Measurements from ENCODE around the gene COL3A1.

Gene COL3A1

GRCh38 chr2:189018631-189019030 is 44.5 kb downstream of the COL3A1 start:
- DNase-seq: no peak

- DNase-seq: no peak
Observed at GRCh38 chr2:189020179-189020578, 46.0 kb downstream of the COL3A1 start.

GRCh38 chr2:189022053-189022481 is 47.9 kb downstream of the COL3A1 start:
- no peak for DNase-seq

- DNase-seq: no peak
Observed at GRCh38 chr2:189022492-189022891, 48.3 kb downstream of the COL3A1 start.

- DNase-seq: no peak
Observed at GRCh38 chr2:189024901-189025618, 50.9 kb downstream of the COL3A1 start.

GRCh38 chr2:189037518-189037917 is 63.3 kb downstream of the COL3A1 start:
- DNase-seq: no peak

- no peak for DNase-seq
Observed at GRCh38 chr2:189045836-189046235, 71.7 kb downstream of the COL3A1 start.

- no peak for DNase-seq
Observed at GRCh38 chr2:189046320-189046719, 72.1 kb downstream of the COL3A1 start.

- DNase-seq: no peak
Observed at GRCh38 chr2:189047171-189047888, 73.2 kb downstream of the COL3A1 start.

- no peak for DNase-seq
Observed at GRCh38 chr2:189048189-189048588, 74.0 kb downstream of the COL3A1 start.

- no peak for DNase-seq
Observed at GRCh38 chr2:189049709-189050164, 75.6 kb downstream of the COL3A1 start.

- DNase-seq: no peak
Observed at GRCh38 chr2:189050165-189050712, 76.1 kb downstream of the COL3A1 start.

GRCh38 chr2:189056200-189057106 is 82.3 kb downstream of the COL3A1 start:
- DNase-seq: no peak

- no peak for DNase-seq
Observed at GRCh38 chr2:189057316-189057715, 83.1 kb downstream of the COL3A1 start.

GRCh38 chr2:189060096-189060642 is 86.0 kb downstream of the COL3A1 start:
- no peak for DNase-seq

Measured in hippocampal formation (tissue), 2 donors.